ENCODE data around the gene TTYH1. TPM values are rescaled to one million over a fixed set of nuclear protein-coding genes. Genes with fewer than 3 reads are reported as not detected.

TTYH1 gene
- total RNA-seq, 1 donor from 2014 or later, result not detected

GRCh38 chr19:54383330-54383729 is 31.9 kb upstream of the TTYH1 start:
- Mint-ChIP-seq H3K27ac (ENCODE audit: unreplicated experiment) (no peak overlapping the region), H3K9me3 (ENCODE audit: low read depth) (no peaks in the 10 kb centered on the region), H3K4me3 (ENCODE audit: unreplicated experiment) (no peak overlapping the region), H3K4me1 (ENCODE audit: low read depth) (no peaks in the 10 kb centered on the region), H3K27me3 (ENCODE audit: low read depth) (peaks cover 21% of the 10 kb centered on the region), H3K36me3 (ENCODE audit: low read depth) (no peaks in the 10 kb centered on the region)
- TF ChIP-seq, protein P1, sequence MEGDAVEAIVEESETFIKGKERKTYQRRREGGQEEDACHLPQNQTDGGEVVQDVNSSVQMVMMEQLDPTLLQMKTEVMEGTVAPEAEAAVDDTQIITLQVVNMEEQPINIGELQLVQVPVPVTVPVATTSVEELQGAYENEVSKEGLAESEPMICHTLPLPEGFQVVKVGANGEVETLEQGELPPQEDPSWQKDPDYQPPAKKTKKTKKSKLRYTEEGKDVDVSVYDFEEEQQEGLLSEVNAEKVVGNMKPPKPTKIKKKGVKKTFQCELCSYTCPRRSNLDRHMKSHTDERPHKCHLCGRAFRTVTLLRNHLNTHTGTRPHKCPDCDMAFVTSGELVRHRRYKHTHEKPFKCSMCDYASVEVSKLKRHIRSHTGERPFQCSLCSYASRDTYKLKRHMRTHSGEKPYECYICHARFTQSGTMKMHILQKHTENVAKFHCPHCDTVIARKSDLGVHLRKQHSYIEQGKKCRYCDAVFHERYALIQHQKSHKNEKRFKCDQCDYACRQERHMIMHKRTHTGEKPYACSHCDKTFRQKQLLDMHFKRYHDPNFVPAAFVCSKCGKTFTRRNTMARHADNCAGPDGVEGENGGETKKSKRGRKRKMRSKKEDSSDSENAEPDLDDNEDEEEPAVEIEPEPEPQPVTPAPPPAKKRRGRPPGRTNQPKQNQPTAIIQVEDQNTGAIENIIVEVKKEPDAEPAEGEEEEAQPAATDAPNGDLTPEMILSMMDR (IDR thresholded peaks at IDR 0.05), result no peak
- no peak for DNase-seq (ENCODE audit: low spot score)

DNA sequence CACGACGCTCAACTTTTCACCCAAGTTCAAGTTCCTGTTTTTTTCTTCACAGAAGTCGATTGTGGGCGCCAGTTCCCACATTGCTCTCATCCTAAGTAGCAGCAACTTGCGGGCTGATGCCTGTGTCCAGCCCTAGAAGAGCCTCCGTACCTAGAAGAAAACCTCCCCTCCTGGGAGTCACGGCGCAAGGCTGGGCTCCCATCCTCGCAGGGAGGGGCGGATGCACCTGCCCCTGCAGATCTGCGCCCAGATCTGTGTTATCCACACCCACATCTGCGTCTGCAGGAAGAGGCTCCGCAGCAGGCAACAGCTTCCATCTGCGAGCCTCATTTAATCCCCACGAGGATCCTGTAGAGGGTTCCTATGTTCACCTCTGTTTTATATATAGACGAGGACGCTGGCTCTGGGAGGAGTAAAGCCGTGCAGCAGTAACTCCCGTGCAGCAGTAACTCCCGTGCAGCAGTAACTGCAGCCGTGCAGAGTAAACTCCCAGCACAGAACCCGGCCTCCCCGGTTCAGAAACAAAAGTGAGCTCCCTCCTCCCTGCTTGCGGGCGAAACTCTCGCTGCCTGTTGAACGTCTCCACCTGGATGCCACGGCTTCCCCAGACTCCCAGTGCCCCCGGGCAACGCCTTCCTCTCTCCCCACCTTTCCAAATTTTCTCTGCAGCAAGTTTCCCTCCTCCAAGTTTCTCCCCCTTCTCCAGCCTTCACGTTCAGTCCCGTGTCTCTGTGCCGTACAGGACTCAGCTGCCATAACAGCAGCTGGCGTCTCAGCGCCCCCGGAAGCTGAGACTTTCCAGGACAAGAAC is 27.1 kb upstream of the TTYH1 start:
- peaks cover 35% of the 10 kb centered on the region for H3K27me3 Mint-ChIP-seq (ENCODE audit: low read depth)
- DNase-seq (ENCODE audit: low spot score), result no peak
- H3K27ac Mint-ChIP-seq (ENCODE audit: unreplicated experiment), result no peak overlapping the region
- no peaks in the 10 kb centered on the region for H3K36me3 Mint-ChIP-seq (ENCODE audit: low read depth)
- H3K9me3 Mint-ChIP-seq (ENCODE audit: low read depth), result no peaks in the 10 kb centered on the region
- TF ChIP-seq, protein P1 (IDR thresholded peaks at IDR 0.05), result no peak
- H3K4me3 Mint-ChIP-seq (ENCODE audit: unreplicated experiment), result peak overlapping the region; percentile 47
- H3K4me1 Mint-ChIP-seq (ENCODE audit: low read depth), result no peaks in the 10 kb centered on the region

DNA sequence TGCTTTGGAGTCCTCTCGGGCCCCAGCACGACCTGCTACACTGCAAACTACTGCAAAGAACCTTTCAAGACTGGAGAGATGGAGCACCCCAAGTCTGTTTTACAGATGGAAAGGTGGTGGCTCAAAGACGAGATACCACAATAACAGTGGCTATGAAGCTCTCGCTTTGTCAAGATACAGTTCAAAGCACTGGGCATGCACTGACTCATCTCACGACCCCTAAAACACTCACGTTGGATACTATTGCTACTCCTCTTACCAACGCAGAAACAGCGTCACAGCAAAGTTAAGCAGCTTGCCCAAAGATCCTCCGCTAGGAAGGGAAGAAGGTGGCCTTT is 26.5 kb upstream of the TTYH1 start:
- TF ChIP-seq, protein P1 (IDR thresholded peaks at IDR 0.05), result no peak
- no peak for DNase-seq (ENCODE audit: low spot score)
- peak overlapping the region; percentile 47 for H3K4me3 Mint-ChIP-seq (ENCODE audit: unreplicated experiment)
- no peaks in the 10 kb centered on the region for H3K9me3 Mint-ChIP-seq (ENCODE audit: low read depth)
- no peaks in the 10 kb centered on the region for H3K36me3 Mint-ChIP-seq (ENCODE audit: low read depth)
- H3K4me1 Mint-ChIP-seq (ENCODE audit: low read depth), result no peaks in the 10 kb centered on the region
- H3K27me3 Mint-ChIP-seq (ENCODE audit: low read depth), result peaks cover 35% of the 10 kb centered on the region
- H3K27ac Mint-ChIP-seq (ENCODE audit: unreplicated experiment), result no peak overlapping the region

DNA sequence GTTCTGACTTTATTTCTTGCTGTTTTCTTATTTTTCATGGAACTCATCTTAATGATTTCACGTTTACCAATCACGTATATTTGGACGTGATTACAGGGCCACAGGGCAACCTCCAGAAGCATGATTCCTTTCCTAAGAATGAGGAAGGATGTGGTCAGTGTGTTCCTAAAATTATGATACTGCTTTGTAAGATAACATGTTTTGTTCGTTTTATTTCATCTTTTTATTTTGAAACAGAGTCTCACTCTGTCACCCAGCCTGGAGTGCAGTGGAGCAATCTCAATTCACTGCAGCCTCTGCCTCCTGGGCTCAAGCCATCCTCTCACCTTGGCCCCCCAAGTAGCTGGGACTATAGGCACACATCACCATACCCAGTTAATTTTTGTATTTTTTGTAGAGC is 25.7 kb upstream of the TTYH1 start:
- no peak for DNase-seq (ENCODE audit: low spot score)
- no peak overlapping the region for H3K27ac Mint-ChIP-seq (ENCODE audit: unreplicated experiment)
- peaks cover 37% of the 10 kb centered on the region for H3K27me3 Mint-ChIP-seq (ENCODE audit: low read depth)
- no peaks in the 10 kb centered on the region for H3K9me3 Mint-ChIP-seq (ENCODE audit: low read depth)
- no peak overlapping the region for H3K4me3 Mint-ChIP-seq (ENCODE audit: unreplicated experiment)
- TF ChIP-seq, protein P1 (IDR thresholded peaks at IDR 0.05), result no peak
- no peaks in the 10 kb centered on the region for H3K4me1 Mint-ChIP-seq (ENCODE audit: low read depth)
- H3K36me3 Mint-ChIP-seq (ENCODE audit: low read depth), result no peaks in the 10 kb centered on the region

DNA sequence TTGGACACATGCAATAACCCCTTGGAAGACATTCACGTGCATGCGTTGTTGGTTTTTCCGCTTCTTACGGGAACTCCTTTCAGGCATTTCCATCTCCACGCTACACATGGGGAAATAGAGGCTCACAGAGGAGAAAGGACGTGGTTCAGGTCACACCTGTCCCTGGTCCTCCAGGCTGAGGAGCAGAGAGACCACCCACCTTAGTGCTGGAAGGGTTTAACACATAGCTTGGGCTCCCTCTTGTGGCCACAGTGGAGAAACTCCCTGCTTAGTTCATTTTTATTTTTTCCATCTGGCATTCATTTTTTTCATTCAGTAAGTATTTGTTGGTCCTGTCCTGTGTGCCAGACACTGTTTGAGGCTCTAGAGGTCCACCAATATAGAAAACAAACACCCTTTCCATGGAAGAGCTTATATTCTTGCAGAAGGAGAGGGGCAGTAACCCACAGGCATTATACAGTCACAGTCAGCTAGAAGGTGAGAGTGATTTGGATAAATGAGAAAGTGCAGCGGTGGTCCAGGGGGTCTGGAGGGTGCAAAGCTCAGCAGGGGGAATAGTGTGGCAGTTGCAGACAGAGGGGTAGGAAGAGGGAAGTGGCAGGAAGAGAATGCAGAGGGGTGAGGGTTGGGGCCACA is 24.2 kb upstream of the TTYH1 start:
- H3K4me1 Mint-ChIP-seq (ENCODE audit: low read depth), result no peaks in the 10 kb centered on the region
- no peak overlapping the region for H3K27ac Mint-ChIP-seq (ENCODE audit: unreplicated experiment)
- H3K36me3 Mint-ChIP-seq (ENCODE audit: low read depth), result no peaks in the 10 kb centered on the region
- no peak for DNase-seq (ENCODE audit: low spot score)
- peaks cover 30% of the 10 kb centered on the region for H3K27me3 Mint-ChIP-seq (ENCODE audit: low read depth)
- TF ChIP-seq, protein P1 (IDR thresholded peaks at IDR 0.05), result peak; percentile 90
- no peak overlapping the region for H3K4me3 Mint-ChIP-seq (ENCODE audit: unreplicated experiment)
- H3K9me3 Mint-ChIP-seq (ENCODE audit: low read depth), result no peaks in the 10 kb centered on the region
